ENCODE data around the gene GOLGA8R. TPM values are rescaled to one million over a fixed set of nuclear protein-coding genes. Genes with fewer than 3 reads are reported as not detected.
"Not testable (repeated sequence)": the region's sequence is repeated elsewhere in the genome, so short reads cannot be mapped to it uniquely, and the experiment has no call there.

GOLGA8R gene
- polyA plus RNA-seq, 2 donors, result 0.79 to 1.1 TPM

GRCh38 chr15:30360990-30361389 is 53.1 kb downstream of the GOLGA8R start:
- WGBS, 2 donors, result no CpG with 5 or more reads among the region's 2 CpGs
- H3K36me3 ChIP-seq (ENCODE audit: control insufficient read depth in 2 of 2, insufficient read depth in 2 of 2, low read length in 1 of 2); H3K27ac ChIP-seq (ENCODE audit: low read depth in 2 of 2, low read length in 1 of 2); H3K27me3 ChIP-seq (ENCODE audit: control insufficient read depth in 1 of 2, insufficient read depth in 2 of 2, low read length in 2 of 2); H3K4me3 ChIP-seq (ENCODE audit: low read depth in 1 of 2, low read length in 2 of 2); H3K9me3 ChIP-seq (ENCODE audit: control insufficient read depth in 2 of 2, insufficient read depth in 1 of 2, low read depth in 1 of 2, low read length in 1 of 2); H3K4me1 ChIP-seq (ENCODE audit: control insufficient read depth in 2 of 2, insufficient read depth in 2 of 2, low read length in 1 of 2): not testable (repeated sequence)

- not testable (repeated sequence) for H3K9me3 ChIP-seq (ENCODE audit: control insufficient read depth in 2 of 2, insufficient read depth in 1 of 2, low read depth in 1 of 2, low read length in 1 of 2); H3K4me3 ChIP-seq (ENCODE audit: low read depth in 1 of 2, low read length in 2 of 2); H3K27me3 ChIP-seq (ENCODE audit: control insufficient read depth in 1 of 2, insufficient read depth in 2 of 2, low read length in 2 of 2); H3K4me1 ChIP-seq (ENCODE audit: control insufficient read depth in 2 of 2, insufficient read depth in 2 of 2, low read length in 1 of 2); H3K36me3 ChIP-seq (ENCODE audit: control insufficient read depth in 2 of 2, insufficient read depth in 2 of 2, low read length in 1 of 2); H3K27ac ChIP-seq (ENCODE audit: low read depth in 2 of 2, low read length in 1 of 2)
- 47 to 63% methylated on average over 3 of the region's 6 CpGs for WGBS, 2 donors
These were observed 59.0 kb downstream of the GOLGA8R start for GRCh38 chr15:30355043-30355442.

Other genes with a start within 250 kb of the GOLGA8R start
- under 1 TPM; 0.06 to 0.16 TPM for gene CHRFAM7A, start 20.7 kb downstream of the GOLGA8R start, polyA plus RNA-seq
- under 1 TPM; 0.22 to 0.28 TPM for gene GOLGA8Q, start 137.8 kb upstream of the GOLGA8R start, polyA plus RNA-seq
- gene GOLGA8H, start 189.8 kb upstream of the GOLGA8R start, polyA plus RNA-seq, result under 1 TPM; 0.11 to 0.22 TPM

Data from esophagus (tissue), 2 donors.